Stimulated activated CD4-positive, alpha-beta T cell treated with anti-CD3 and anti-CD28 coated beads, Interleukin-1b, Interleukin-23, amount 100 ng/mL, for 24 hours (primary cell): ENCODE measurements around the gene TNS2.

ENCODE experiments used
- DNase-seq, 4 experiments: peaks; one replicate each; pipeline ENCODE4 v3.0.0-alpha.2; 2020; ENCODE audit warnings: low read depth in 4 of 4, low spot score in 1 of 4

TNS2 gene

DNA sequence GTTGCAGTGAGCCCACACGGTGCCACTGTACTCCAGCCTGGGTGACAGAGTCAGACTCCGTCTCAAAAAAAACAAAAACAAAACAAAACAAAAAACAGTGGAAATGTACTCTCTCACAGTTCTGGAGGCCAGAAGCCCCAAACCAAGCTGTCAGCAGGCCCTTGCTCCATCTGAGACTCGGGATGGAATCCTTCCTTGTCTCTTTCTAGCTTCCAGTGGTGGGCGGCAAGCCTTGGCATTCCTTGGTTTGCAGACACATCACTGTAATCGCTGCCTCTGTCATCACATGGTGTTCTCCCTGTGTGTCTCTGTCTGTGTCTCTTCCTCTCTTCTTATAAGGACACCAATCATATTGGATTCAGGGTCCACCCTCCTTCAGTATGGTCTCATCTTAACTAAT, 6.4 kb downstream of the TNS2 start:
- no peak for DNase-seq

DNA sequence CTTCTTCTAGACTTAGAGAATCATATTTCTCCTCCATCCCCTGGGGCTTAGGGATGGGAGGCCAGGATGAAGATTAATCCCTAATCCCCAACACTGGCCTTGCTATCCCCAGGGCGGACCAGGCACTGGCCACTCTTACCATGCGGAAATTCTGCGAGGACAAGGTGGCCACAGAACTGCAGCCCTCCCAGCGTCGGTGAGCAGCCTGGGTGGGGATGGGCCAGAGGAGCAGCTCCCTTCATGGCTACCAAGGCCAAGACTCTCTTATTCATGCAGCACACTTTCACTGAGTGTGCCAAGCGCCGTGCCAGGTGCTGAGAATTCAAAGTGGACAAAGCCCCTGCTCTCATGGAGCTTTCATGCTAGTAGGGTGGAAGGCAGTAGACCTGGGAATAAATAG, 7.0 kb downstream of the TNS2 start:
- DNase-seq, result no peak

DNA sequence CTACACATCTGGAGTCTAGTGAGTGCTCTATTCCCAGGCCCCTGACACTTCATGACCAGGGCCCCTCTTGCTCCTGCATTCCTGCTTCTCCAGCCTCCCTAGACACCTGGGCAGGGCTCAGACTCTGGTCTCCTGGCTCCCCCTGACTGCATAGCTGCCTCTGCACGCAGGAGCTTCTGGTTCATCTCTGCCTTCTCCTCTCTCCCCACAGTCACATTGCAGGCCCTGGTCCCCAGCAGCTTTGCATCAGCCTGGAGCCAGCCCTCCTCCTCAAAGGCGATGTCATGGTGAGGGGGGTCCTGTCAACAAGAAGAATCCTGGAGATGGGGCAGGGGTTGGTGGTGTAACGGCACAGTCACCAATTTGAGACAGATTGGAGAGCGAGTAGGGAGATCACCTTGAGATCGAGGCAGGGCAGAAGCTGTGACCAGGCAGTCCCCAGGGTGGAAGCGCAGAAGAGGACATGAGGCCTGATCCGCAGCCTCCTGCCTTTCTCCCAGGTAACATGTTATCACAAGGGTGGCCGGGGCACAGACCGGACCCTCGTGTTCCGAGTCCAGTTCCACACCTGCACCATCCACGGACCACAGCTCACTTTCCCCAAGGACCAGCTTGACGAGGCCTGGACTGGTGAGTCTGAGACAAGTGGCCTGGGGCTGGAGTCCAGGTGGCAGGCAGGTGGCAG, 8.1 kb downstream of the TNS2 start:
- DNase-seq, result no peak

DNA sequence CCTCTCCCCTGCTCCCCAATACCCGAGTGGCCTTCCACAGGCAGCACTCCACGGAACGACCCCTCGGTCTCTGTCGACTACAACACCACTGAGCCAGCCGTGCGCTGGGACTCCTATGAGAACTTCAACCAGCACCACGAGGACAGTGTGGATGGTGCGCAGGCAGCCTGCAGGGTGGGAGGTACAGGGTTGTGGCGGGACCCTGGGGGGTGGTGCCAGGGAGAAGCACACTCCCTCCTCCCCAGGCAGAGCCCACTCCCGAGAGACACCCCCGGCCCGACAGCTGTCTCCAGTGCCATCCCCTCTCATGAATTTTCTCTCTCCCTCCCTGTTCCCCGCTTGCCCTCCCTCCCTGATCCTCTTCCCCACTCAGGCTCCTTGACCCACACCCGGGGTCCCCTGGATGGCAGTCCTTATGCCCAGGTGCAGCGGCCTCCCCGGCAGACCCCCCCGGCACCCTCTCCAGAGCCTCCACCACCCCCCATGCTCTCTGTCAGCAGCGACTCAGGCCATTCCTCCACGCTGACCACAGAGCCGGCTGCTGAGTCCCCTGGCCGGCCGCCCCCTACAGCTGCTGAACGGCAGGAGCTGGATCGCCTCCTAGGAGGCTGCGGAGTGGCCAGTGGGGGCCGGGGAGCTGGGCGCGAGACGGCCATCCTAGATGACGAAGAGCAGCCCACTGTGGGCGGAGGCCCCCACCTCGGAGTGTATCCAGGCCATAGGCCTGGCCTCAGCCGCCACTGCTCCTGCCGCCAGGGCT, 9.0 kb downstream of the TNS2 start:
- DNase-seq, result no peak

DNA sequence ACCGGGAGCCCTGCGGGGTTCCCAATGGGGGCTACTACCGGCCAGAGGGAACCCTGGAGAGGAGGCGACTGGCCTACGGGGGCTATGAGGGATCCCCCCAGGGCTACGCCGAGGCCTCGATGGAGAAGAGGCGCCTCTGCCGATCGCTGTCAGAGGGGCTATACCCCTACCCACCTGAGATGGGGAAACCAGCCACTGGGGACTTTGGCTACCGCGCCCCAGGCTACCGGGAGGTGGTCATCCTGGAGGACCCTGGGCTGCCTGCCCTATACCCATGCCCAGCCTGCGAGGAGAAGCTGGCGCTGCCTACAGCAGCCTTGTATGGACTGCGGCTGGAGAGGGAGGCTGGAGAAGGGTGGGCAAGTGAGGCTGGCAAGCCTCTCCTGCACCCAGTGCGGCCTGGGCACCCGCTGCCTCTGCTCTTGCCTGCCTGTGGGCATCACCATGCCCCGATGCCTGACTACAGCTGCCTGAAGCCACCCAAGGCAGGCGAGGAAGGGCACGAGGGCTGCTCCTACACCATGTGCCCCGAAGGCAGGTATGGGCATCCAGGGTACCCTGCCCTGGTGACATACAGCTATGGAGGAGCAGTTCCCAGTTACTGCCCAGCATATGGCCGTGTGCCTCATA, 9.7 kb downstream of the TNS2 start:
- no peak for DNase-seq

DNA sequence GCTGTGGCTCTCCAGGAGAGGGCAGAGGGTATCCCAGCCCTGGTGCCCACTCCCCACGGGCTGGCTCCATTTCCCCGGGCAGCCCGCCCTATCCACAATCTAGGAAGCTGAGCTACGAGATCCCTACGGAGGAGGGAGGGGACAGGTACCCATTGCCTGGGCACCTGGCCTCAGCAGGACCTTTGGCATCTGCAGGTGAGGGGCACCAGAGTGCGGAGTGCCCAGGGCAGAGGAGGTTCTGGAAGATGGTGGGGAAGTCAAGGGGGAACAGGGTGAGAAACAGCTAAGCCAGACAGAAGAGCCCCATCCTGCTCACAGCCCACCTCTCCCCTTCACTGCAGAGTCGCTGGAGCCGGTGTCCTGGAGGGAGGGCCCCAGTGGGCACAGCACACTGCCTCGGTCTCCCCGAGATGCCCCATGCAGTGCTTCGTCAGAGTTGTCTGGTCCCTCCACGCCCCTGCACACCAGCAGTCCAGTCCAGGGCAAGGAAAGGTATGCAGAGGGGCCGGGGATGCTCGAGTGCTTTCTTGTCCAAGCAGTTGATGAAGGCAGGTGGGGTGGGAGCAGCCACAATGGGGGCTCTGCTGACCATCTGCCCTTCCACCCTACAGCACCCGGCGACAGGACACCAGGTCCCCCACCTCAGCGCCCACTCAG, 10.3 kb downstream of the TNS2 start:
- DNase-seq, result no peak

DNA sequence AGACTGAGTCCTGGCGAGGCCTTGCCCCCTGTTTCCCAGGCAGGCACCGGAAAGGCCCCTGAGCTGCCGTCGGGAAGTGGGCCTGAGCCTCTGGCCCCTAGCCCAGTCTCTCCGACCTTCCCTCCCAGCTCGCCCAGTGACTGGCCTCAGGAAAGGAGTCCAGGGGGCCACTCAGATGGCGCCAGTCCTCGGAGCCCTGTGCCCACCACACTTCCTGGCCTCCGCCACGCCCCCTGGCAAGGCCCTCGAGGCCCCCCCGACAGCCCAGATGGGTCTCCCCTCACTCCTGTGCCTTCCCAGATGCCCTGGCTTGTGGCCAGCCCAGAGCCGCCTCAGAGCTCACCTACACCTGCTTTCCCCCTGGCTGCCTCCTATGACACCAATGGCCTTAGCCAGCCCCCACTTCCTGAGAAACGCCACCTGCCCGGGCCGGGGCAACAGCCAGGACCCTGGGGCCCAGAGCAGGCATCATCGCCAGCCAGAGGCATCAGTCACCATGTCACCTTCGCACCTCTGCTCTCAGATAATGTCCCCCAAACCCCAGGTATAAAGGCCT, 10.9 kb downstream of the TNS2 start:
- DNase-seq, result no peak

DNA sequence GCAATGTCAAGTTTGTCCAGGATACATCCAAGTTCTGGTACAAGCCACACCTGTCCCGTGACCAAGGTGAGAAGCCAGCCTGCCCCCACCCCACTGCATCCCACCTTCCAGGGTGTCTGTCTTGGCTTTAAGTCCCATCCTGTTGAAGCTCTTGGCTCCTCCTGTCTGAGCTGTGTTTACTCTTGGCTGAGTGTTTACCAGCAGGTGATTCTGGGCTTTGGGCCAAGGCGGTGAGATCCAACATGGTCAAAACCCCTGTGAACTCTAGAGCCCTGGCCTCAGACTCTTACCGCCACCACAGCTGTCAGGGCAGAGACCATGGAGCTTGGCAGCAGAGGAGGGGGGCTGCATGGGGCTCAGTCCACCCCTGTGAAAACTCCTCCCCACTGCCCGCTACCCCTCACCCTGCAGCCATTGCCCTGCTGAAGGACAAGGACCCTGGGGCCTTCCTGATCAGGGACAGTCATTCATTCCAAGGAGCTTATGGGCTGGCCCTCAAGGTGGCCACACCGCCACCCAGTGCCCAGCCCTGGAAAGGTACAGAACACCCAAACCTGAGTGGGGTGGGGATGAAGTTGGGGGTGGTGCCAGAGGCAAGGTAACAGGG, 11.6 kb downstream of the TNS2 start:
- no peak for DNase-seq

DNA sequence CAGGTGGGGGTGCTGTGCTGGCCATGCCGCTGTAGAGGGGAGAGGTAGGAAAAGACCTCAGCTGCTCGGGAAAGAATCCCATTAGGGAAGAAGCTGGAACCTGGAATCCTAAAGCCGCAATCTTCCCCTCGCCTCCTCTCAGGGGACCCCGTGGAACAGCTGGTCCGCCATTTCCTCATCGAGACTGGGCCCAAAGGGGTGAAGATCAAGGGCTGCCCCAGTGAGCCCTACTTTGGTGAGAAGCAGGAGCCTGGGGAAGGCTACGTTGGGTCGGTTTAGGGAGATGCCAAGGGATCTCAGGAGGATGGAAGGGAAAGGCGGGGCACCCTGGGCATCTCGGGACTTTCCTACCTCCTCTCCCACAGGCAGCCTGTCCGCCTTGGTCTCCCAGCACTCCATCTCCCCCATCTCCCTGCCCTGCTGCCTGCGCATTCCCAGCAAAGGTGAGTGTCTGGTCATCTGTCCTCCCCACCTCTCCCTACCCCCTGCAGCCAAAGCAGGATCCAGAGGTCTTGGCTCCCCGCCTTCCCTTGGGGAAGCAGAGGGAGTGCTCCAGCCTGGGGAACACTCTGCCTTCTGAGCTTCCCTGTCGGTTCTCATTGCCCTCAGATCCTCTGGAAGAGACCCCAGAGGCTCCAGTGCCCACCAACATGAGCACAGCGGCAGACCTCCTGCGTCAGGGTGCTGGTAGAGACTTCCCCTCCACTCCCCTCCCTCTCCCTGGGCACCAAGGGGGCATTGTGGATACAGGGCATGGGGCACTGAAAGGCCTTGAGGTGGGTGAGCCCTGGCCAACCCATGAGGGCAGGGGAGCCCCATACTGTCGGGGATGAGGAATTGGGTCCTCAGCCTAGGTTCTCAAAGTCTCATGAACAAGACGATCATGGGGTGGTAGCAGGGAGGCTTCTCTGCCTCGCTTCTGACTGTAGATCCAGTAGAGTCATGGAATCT, 12.4 kb downstream of the TNS2 start:
- DNase-seq, result no peak

DNA sequence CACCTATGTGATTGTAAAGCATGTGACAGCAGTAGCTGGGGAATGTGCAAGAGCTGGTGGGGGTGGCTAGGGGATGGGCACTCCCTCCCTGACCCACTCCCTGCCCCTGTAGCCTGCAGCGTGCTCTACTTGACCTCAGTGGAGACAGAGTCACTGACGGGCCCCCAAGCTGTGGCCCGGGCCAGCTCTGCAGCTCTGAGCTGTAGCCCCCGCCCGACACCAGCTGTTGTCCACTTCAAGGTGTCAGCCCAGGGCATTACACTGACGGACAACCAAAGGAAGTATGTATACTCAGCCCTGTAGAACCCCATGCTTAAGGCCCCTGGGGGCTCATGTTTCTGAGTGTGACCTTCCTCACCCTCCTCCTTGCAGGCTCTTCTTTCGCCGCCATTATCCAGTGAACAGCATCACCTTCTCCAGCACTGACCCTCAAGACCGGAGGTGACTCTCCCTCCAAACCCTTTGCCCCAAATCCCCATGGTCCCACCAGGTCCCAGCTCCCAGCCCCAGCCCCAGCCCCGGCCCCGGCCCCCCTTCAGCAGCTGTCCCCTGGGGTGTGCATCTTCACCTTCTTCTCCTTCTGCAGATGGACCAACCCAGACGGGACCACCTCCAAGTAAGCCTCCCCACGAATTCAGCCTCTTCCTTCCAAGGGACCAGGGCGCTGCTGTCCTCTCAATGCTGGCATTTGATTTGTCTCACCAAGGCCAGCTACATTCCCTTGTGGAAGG, 13.3 kb downstream of the TNS2 start:
- no peak for DNase-seq

DNA sequence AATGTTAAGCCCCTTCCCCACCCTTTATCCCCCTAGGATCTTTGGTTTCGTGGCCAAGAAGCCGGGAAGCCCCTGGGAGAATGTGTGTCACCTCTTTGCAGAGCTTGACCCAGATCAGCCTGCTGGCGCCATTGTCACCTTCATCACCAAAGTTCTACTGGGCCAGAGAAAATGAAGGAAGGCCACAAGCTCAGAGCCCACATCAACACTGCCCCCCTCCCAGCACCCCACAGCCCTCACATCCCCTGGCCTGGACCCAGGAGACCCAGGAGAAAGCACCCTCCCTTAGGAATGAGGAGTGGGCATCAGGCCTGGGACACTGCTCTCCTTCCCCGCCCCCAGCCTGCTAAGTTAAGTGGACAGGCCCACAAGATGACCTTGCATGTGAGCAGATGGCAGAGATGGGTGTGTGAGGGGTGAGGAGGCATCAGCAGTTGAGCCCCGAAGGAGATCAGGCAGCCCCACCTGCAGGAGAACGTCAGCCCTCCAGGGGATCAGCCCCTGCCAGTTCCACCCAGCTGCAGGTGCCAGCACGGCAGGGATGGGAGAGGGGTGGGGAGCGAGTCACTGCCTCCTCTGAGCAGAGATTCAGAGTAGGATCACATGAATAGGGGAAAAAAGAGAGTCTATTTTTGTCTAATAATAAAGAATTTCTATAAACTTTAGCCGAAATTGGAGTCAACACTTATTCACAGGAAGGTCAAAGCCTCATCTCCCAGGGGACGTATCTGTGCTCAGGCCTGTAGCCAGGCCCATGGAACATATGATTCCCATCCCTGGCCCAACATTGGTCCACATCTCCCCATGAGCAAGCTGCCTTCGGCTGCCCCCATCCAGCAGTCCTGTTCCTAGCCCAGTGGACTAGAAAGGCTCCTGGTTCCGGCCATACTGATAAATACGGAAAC, 14.1 kb downstream of the TNS2 start:
- no peak for DNase-seq

DNA sequence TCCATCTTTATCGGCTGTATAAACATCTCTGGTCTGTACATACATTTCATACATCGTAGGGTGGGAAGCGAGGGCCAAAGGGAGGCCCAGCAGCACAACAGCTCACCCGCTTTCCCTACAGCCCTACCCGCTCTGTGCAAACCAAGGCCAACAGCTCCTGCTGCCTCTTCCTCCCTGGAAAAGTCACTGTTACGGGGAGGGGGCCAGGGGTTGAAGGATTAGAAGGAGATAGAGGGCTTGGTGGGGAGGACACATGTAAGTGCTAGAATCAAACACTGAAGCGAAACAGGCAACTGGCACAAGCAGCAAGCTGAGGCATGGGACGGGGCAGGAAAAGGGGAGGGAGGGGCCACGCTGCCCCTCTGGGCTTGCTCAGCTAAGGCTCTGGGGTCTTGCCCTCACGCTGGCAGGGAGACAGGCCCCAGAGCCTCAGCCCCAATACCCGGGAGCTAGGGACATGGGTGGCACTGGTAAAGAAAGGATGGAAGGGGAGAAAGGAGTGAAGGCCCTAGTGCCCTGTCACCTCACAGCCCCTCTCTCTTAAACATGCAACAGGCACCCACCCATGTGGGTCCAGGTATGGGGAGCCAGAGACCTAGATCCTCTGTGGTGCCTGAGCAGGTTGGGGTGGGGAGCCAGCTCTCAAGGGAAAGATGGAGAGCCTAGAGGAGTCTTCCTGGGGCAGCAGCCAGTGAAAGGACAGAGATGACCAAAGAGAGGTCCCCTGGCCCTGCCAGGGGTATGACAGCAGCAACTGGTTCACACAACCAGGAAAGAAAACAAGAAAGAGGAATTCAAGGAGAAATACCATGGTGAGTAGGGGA, 15.0 kb downstream of the TNS2 start:
- no peak for DNase-seq

DNA sequence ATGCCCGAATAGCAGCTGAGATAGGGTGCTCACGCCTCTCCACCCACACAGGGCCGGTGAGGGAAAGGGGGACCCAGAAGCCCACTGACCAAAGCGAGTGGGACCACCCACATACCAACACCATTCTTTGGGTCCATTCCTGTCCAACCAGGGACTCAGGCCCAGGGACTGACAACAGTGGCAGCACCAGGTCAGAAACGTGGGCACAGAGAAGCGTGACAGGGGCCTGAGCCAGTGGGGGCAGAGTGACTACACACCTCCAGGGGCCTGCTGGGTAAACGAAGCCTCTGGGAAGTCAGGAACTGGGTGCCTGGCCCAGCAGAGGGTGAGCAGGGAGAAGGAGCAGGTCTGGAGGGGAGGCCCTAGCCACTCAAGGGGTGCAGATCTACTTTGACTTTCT, 15.6 kb downstream of the TNS2 start:
- no peak for DNase-seq

DNA sequence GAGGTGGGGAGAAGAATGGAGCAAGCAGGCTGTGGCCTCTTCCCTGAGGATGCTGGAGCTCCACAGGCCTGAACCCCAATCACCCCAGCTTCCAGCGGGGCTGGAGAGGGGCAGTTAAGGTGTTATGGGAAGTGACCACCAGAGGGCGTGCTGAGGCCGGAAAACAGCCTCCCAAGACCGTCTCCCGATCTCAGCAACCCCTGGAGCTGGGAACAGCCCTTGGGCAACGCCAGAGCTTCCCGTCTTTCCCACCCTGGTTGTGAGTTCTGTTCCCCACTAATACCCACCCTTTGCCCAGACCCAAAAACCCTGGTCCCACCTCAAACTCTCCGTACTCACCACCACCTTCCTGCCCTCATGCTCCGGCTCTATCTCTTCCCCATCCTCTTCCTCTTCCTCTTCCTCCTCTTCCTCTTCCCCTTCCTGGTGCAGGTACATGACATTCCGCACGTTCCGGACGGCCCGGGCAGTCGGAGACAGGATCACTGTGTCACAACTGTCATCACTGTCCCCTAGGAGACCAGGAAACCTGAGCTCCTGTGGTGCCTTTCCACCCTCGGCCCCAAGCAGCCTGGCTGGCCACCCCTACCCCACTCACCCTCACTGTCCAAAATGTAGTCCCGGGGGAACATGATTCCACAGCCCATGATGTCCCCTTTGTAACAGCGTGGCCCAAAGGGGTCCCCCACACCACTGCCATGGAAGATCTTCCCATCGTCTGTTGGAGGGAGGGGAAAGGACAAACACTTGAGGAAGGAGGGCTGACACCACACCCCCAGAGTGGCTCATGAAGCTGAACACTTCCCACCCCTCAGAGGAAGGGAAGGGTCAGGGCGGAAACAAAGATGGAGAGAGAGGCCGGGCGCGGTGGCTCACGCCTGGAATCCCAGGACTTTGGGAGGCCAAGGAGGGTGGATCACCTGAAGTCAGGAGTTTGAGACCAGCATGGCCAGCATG, 16.4 kb downstream of the TNS2 start:
- DNase-seq, result peak; percentile 43 to 61 (median 49)

DNA sequence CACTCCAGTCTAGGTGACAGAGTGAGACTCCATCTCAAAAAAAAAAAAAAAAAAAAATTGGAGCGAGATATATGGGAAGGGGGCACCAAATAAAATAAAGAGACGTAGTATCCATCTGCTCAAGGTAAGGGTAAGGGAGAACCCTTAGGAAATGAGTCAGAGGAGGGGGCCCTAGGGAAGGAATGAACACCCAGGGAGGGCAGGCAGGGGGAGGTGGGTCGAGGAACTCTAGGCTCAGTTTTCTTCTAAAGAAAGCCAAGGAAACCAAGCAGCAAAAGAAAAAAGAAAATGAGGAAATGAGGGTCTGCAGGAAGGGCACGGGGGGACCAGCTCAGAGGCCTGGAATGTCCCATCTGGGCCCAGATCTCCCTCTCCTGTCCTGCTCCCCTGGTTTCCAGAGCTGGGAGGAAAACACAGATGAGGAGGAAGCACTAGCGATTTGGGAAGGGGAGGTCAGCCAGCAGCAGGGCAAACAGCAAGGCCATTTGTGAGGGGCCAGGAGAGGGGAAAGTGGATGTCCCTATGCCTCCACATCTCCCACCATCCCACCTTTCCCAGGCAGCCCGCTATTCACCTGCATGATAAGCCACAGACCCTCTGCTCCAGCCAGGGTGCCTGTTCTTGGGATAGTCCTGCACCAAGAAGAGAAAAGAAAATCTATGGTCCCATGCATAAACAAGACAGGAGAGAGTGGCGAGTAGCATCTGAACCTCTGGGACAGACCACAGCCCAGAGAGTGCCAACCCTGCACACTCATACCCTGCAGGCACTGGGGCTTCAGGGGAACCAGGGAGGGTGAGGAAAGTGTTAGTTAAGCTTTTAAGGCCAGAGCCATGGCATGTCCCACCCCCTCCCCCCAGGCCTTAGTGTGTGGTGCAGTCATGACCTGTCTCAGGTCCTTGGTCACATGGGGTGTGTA, 17.5 kb downstream of the TNS2 start:
- no peak for DNase-seq
